H1 (cell line): ENCODE results near the gene ARHGEF19.

Experiments used
- CHD7 ChIP-seq: fragments of 300-600 bp; sonication (generic); IDR thresholded peaks from 2 replicates; pipeline ENCODE4 v1.7.1; 2012; ENCODE audit warnings: low read length, moderate library complexity, mild to moderate bottlenecking, inconsistent platforms; ENCODE audit not compliant: insufficient replicate concordance
- EZH2 ChIP-seq: fragments of 200-600 bp; sonication (generic); IDR thresholded peaks from 2 replicates; pipeline ENCODE4 v1.7.1; 2012; ENCODE audit warnings: low read depth, mild to moderate bottlenecking, moderate library complexity, low read length, inconsistent platforms; ENCODE audit not compliant: severe bottlenecking

GRCh38 chr1:16244650-16245285, 32.3 kb upstream of the ARHGEF19 start:
- TF ChIP-seq CHD7 (no peak), EZH2 (peak; percentile 25)
